ENCODE data around the gene SPINK9. TPM values are rescaled to one million over a fixed set of nuclear protein-coding genes. Genes with fewer than 3 reads are reported as not detected.

Gene SPINK9
- total and polyA plus RNA-seq, 2 donors = 0.33 to 13.5 TPM

Other genes with a start within 250 kb of the SPINK9 start
- gene SPINK14, start 167.0 kb upstream of the SPINK9 start, total RNA-seq = not detected
- gene SPINK14, start 167.0 kb upstream of the SPINK9 start, polyA plus RNA-seq = not detected
- gene SPINK6, start 132.5 kb upstream of the SPINK9 start, total RNA-seq = 1.2 TPM
- gene SPINK6, start 132.5 kb upstream of the SPINK9 start, polyA plus RNA-seq = 9.9 TPM
- not detected for gene MARCOL, start 97.0 kb upstream of the SPINK9 start, total RNA-seq
- gene MARCOL, start 97.0 kb upstream of the SPINK9 start, polyA plus RNA-seq = not detected
- not detected for gene SPINK13, start 66.8 kb upstream of the SPINK9 start, total RNA-seq
- 1.1 TPM for gene SPINK13, start 66.8 kb upstream of the SPINK9 start, polyA plus RNA-seq
- gene SPINK7, start 23.1 kb upstream of the SPINK9 start, total RNA-seq = 1.2 TPM
- 33.6 TPM for gene SPINK7, start 23.1 kb upstream of the SPINK9 start, polyA plus RNA-seq
- gene FBXO38, start 48.4 kb downstream of the SPINK9 start, total RNA-seq = 49.9 TPM
- 25.1 TPM for gene FBXO38, start 48.4 kb downstream of the SPINK9 start, polyA plus RNA-seq